ENCODE results near the gene TXNIP.
"Not testable (repeated sequence)": the region's sequence is repeated elsewhere in the genome, so short reads cannot be mapped to it uniquely, and the experiment has no call there.

DNA sequence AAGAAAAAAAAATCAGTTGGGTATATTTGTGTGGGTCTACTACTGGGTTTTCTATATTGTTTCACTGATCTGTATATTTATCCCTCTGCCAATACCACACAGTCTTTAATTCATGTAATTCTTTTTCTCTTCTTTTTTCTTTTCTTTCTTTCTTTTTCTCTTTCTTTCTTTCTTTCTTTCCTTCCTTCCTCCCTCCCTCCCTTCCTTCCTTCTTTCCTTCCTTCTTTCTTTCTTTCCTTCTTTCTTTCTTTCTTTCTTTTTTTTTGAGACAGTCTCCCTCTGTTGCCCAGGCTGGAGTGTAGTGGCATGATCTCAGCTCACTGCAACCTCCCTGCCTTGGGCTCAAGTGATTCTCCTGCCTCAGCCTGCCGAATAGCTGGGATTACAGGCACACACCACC, 30.3 kb upstream of the TXNIP start:
- TF ChIP-seq POLR2A, POLR2AphosphoS5 (IDR thresholded peaks at IDR 0.05; ENCODE audit: low read depth, low read length): not testable (repeated sequence)
